Stimulated activated effector memory CD8-positive, alpha-beta T cell treated with anti-CD3 and anti-CD28 coated beads, Interleukin-12 subunit alpha, Interleukin-12 subunit beta, amount 100 ng/mL, for 72 hours (primary cell): ENCODE results near the gene LRRC8D.
"Not testable (repeated sequence)": the region's sequence is repeated elsewhere in the genome, so short reads cannot be mapped to it uniquely, and the experiment has no call there.

Experiments used
- ATAC-seq: fragments of 150-1000 bp; cut with Tn5 transposase; 2 replicates; pipeline ENCODE4 v1.10.0; 2021
- DNase-seq, 2 donors: peaks; one replicate each; pipeline ENCODE4 v3.0.0; 2021 to 2022; ENCODE audit warnings: low spot score in 2 of 2
- H3K27ac Mint-ChIP-seq: one replicate; pipeline ENCODE4 v1.8.0; 2022; ENCODE audit warnings: mild to moderate bottlenecking, mixed read lengths
- H3K36me3 Mint-ChIP-seq: one replicate; pipeline ENCODE4 v1.8.0; 2022; ENCODE audit warnings: mild to moderate bottlenecking, mixed read lengths
- H3K4me1 Mint-ChIP-seq: one replicate; pipeline ENCODE4 v1.8.0; 2022; ENCODE audit warnings: mixed read lengths
- H3K4me3 Mint-ChIP-seq: one replicate; pipeline ENCODE4 v1.8.0; 2022; ENCODE audit warnings: mild to moderate bottlenecking, mixed read lengths
- H3K9me3 Mint-ChIP-seq: one replicate; pipeline ENCODE4 v1.8.0; 2022; ENCODE audit warnings: mixed read lengths

LRRC8D gene

GRCh38 chr1:89913353-89914095 lies 92.7 kb downstream of the LRRC8D start:
- no peak for DNase-seq
- Mint-ChIP-seq H3K4me3 (no peak overlapping the region), H3K27ac (no peak overlapping the region), H3K4me1 (peaks cover 15% of the 10 kb centered on the region), H3K36me3 (no peaks in the 10 kb centered on the region), H3K9me3 (no peaks in the 10 kb centered on the region)
- no peak for ATAC-seq

- no peak for ATAC-seq
- Mint-ChIP-seq H3K9me3 (no peaks in the 10 kb centered on the region), H3K4me1 (no peaks in the 10 kb centered on the region), H3K27ac (no peak overlapping the region), H3K4me3 (no peak overlapping the region), H3K36me3 (no peaks in the 10 kb centered on the region)
- DNase-seq: no peak
Measured at GRCh38 chr1:89917353-89917752, 96.5 kb downstream of the LRRC8D start.

GRCh38 chr1:89918127-89918793 lies 97.4 kb downstream of the LRRC8D start:
- H3K4me1 Mint-ChIP-seq: no peaks in the 10 kb centered on the region
- ATAC-seq (no peak), DNase-seq (no peak)
- no peaks in the 10 kb centered on the region for H3K9me3 Mint-ChIP-seq
- H3K36me3 Mint-ChIP-seq: no peaks in the 10 kb centered on the region
- no peak overlapping the region for H3K27ac Mint-ChIP-seq
- H3K4me3 Mint-ChIP-seq: no peak overlapping the region

GRCh38 chr1:89918794-89919155 lies 97.9 kb downstream of the LRRC8D start:
- no peaks in the 10 kb centered on the region for H3K4me1 Mint-ChIP-seq
- no peaks in the 10 kb centered on the region for H3K9me3 Mint-ChIP-seq
- no peak for DNase-seq
- peaks cover 4% of the 10 kb centered on the region for H3K36me3 Mint-ChIP-seq
- H3K4me3 Mint-ChIP-seq: no peak overlapping the region
- H3K27ac Mint-ChIP-seq: no peak overlapping the region
- ATAC-seq: no peak

DNA sequence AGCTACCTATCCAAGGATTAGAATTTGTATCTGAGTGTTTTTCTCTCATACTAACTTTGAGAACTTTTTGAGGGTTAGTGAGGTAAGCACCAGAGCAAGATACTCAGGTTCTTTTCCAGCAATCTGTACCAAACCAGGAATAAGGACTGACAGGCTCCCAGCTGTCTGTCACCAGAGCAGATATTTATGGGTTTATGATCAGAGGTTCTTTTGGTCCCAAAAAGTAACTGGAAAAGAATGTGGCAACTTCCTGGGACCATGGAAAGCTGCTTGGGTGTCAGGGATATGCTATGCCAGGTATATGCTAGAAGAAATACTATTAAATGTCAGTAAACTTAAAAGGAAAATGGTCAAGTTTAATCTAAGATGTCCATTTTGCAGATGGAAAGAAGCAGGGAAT lies 98.3 kb downstream of the LRRC8D start:
- no peaks in the 10 kb centered on the region for H3K9me3 Mint-ChIP-seq
- ATAC-seq (no peak), DNase-seq (no peak)
- H3K27ac Mint-ChIP-seq: no peak overlapping the region
- no peak overlapping the region for H3K4me3 Mint-ChIP-seq
- H3K4me1 Mint-ChIP-seq: no peaks in the 10 kb centered on the region
- peaks cover 6% of the 10 kb centered on the region for H3K36me3 Mint-ChIP-seq

DNA sequence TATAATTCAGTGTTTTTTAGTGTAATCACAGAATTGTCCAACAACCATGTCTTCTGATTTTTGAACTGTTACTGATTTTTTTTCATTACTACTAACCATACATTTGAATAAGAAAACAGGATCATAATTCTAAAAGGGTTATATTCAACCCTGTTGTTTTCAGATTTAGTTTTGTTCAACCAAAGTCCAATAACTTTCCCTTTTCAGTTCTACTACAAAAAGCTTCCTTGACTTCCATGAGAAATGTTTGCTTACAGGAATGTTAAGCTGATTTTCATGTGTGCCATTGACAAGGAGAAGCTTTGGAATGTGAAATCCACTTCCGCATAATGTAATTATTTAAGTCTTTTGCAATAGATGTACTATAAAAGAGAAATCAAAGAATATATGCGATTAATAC lies 102.1 kb downstream of the LRRC8D start:
- Mint-ChIP-seq H3K27ac (no peak overlapping the region), H3K4me1 (no peaks in the 10 kb centered on the region), H3K9me3 (no peaks in the 10 kb centered on the region), H3K4me3 (no peak overlapping the region), H3K36me3 (peaks cover 6% of the 10 kb centered on the region)
- ATAC-seq (no peak), DNase-seq (no peak)

- H3K9me3 Mint-ChIP-seq: no peaks in the 10 kb centered on the region
- no peak for DNase-seq
- no peak for ATAC-seq
- H3K4me3 Mint-ChIP-seq: no peak overlapping the region
- H3K4me1 Mint-ChIP-seq: no peaks in the 10 kb centered on the region
- H3K27ac Mint-ChIP-seq: no peak overlapping the region
- peaks cover 6% of the 10 kb centered on the region for H3K36me3 Mint-ChIP-seq
Measured at GRCh38 chr1:89923517-89923916, 102.7 kb downstream of the LRRC8D start.

- H3K27ac Mint-ChIP-seq, DNase-seq, H3K9me3 Mint-ChIP-seq, H3K4me1 Mint-ChIP-seq, H3K4me3 Mint-ChIP-seq, H3K36me3 Mint-ChIP-seq, ATAC-seq: not testable (repeated sequence)
Measured at GRCh38 chr1:89924075-89924474, 103.2 kb downstream of the LRRC8D start.

- DNase-seq (no peak), ATAC-seq (no peak)
- Mint-ChIP-seq H3K9me3 (no peaks in the 10 kb centered on the region), H3K4me1 (no peaks in the 10 kb centered on the region), H3K4me3 (no peak overlapping the region), H3K27ac (no peak overlapping the region), H3K36me3 (peaks cover 6% of the 10 kb centered on the region)
Measured at GRCh38 chr1:89927049-89927448, 106.2 kb downstream of the LRRC8D start.

DNA sequence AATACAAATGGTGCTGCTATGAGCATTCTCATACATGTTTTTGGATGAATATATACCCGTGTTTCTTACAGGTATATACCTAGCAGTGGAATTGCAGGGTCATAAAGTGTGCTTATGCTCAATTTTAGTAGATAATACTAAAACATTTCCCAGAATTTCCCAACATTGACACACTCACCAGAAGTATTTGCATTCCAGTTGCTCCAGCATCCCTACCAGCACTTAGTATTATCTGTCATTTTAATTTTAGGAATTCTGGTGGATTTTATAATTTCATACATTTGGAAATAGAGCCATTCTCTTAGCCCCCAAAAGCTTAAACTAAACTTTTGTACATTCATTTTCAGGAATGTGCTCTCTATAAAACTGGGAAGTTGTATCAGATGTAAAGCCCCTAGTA lies 106.6 kb downstream of the LRRC8D start:
- H3K4me3 Mint-ChIP-seq: no peak overlapping the region
- no peaks in the 10 kb centered on the region for H3K4me1 Mint-ChIP-seq
- peaks cover 6% of the 10 kb centered on the region for H3K36me3 Mint-ChIP-seq
- no peak overlapping the region for H3K27ac Mint-ChIP-seq
- DNase-seq: no peak
- no peak for ATAC-seq
- H3K9me3 Mint-ChIP-seq: no peaks in the 10 kb centered on the region

- ATAC-seq (no peak), DNase-seq (no peak)
- Mint-ChIP-seq H3K9me3 (no peaks in the 10 kb centered on the region), H3K36me3 (peaks cover 14% of the 10 kb centered on the region), H3K27ac (no peak overlapping the region), H3K4me1 (no peaks in the 10 kb centered on the region), H3K4me3 (no peak overlapping the region)
Measured at GRCh38 chr1:89928506-89928905, 107.7 kb downstream of the LRRC8D start.

- no peaks in the 10 kb centered on the region for H3K4me1 Mint-ChIP-seq
- peaks cover 20% of the 10 kb centered on the region for H3K36me3 Mint-ChIP-seq
- no peaks in the 10 kb centered on the region for H3K9me3 Mint-ChIP-seq
- DNase-seq (no peak), ATAC-seq (no peak)
- H3K27ac Mint-ChIP-seq: no peak overlapping the region
- no peak overlapping the region for H3K4me3 Mint-ChIP-seq
Measured at GRCh38 chr1:89929467-89930063, 108.7 kb downstream of the LRRC8D start.

DNA sequence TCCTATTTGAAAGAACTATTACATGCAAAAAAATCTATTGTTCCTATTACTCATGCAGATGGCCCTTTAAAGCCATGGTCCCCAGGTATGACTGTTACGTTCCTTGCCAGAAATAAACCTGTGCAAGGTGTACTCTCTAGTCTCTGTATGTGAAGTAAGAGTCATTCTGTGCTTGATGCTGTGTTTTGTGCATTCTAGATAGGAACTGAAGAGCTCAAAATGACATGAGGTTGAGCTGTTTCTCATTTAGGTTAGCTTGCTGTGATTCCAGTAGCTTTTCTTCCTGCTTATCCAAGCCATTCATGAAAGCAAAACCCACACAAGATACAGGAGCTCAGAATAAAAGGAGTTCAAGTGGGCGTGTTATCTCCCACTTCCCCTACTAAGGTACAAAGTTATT lies 109.7 kb downstream of the LRRC8D start:
- no peak overlapping the region for H3K27ac Mint-ChIP-seq
- peaks cover 22% of the 10 kb centered on the region for H3K36me3 Mint-ChIP-seq

DNA sequence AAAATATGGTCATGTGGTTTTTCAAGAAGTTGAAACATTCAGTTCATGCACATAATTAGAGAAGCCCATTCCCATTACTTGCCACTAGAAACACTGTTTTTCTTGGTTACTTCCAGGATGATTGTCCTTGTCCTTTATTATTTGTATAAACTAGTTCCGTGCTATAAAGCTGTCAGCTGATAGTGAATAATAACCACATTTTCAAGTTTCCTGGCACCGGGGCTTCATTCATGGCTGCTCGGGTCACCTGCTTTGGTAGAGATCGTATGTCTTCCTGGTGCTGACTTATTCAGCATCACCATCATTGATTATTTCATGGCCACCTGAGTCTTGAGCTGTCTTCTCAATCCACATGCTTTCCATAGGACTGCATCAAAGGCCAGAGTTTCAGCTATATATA lies 111.1 kb downstream of the LRRC8D start:
- H3K4me1 Mint-ChIP-seq: no peaks in the 10 kb centered on the region
- no peak overlapping the region for H3K27ac Mint-ChIP-seq
- peaks cover 22% of the 10 kb centered on the region for H3K36me3 Mint-ChIP-seq

More for the DNA sequence above, 109.7 kb downstream of the LRRC8D start:
- no peak for ATAC-seq
- Mint-ChIP-seq H3K4me3 (no peak overlapping the region), H3K9me3 (no peaks in the 10 kb centered on the region), H3K4me1 (no peaks in the 10 kb centered on the region)
- no peak for DNase-seq

GRCh38 chr1:89932598-89933364 lies 111.9 kb downstream of the LRRC8D start:
- Mint-ChIP-seq H3K4me1 (no peaks in the 10 kb centered on the region), H3K36me3 (peaks cover 22% of the 10 kb centered on the region), H3K27ac (no peak overlapping the region), H3K9me3 (no peaks in the 10 kb centered on the region), H3K4me3 (no peak overlapping the region)
- ATAC-seq: no peak
- DNase-seq: no peak

More for the DNA sequence above, 111.1 kb downstream of the LRRC8D start:
- ATAC-seq (no peak), DNase-seq (no peak)
- Mint-ChIP-seq H3K9me3 (no peaks in the 10 kb centered on the region), H3K4me3 (no peak overlapping the region)
